GM18519 (cell line): Measurements from ENCODE around the gene DDX10.
"Not testable (repeated sequence)": the region's sequence is repeated elsewhere in the genome, so short reads cannot be mapped to it uniquely, and the experiment has no call there.

Experiments used
- ATAC-seq: cut with Tn5 transposase; IDR thresholded peaks from one replicate; pipeline ENCODE4 v1.9.1; 2021; ENCODE audit warnings: mild to moderate bottlenecking, moderate library complexity; ENCODE audit not compliant: unreplicated experiment, low FRiP score

The DDX10 gene

GRCh38 chr11:108664730-108665525, at the start of gene DDX10:
Gene DDX10, plus strand, starts transcription at chr11:108665069. Its CDS starts 85 bp downstream, at chr11:108665154.
- ATAC-seq, result peak; percentile 76

DNA sequence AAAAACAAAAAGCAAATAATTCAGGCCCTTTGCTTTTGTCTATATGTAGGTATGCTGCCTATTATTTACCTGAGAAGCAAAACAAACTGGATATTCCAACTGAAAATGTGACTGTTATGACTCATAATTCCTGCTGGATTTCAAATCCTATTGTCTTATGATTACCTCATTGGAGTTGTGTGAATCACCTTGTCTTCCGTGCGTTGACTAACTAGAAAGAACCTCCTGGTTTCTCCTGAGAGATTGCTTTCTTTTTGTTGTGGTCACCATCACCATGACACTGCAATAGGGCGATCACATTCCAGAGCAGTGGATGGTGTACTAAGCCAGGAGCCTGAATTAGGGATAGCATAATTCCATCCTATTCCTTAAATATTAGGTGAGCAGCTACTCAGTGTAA, 48.3 kb upstream of the DDX10 start:
- no peak for ATAC-seq

GRCh38 chr11:108617055-108617454, 47.8 kb upstream of the DDX10 start:
- ATAC-seq, result no peak

DNA sequence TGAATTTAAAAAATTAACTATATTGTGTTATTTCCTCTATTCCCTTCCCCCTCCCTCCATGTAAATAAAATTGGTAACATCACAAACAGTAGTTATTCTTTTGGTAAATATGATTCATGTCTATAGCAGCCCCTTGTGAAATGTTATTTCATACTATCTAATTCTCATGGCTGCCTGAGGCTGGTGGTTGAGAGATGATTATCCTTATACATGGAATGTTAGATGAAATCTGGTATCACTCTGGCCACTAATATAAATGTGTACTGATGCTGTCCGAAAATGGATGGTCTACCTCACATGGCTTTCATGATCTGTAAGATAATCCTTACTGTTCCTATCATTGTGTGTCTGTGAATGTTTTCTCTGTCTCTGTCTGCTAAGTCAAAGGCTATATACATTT, 46.3 kb upstream of the DDX10 start:
- no peak for ATAC-seq

- ATAC-seq, result peak; percentile 83
Measured at GRCh38 chr11:108620958-108621772, 43.7 kb upstream of the DDX10 start.

GRCh38 chr11:108622341-108622740, 42.5 kb upstream of the DDX10 start:
- no peak for ATAC-seq

- no peak for ATAC-seq
Measured at GRCh38 chr11:108624196-108624925, 40.5 kb upstream of the DDX10 start.

DNA sequence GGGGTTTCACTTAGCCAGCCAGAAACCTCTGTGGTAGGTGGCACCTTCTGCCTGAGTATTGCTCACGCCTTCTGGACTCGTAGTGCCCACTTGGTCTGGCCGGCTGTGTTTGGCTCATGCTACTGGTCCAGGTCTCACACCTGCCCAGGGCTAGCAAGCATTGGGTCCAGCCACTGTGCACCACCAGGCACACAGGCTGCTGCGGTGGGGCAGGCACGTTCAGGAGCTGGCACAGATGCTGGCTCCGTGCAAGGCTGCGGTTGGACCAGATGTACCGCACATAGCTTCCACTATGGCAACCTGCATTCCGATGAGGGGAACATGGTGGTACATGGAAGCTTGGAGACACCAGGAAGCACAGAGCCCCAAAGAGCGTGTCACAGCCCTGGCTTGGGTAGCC, 36.5 kb upstream of the DDX10 start:
- ATAC-seq, result no peak

DNA sequence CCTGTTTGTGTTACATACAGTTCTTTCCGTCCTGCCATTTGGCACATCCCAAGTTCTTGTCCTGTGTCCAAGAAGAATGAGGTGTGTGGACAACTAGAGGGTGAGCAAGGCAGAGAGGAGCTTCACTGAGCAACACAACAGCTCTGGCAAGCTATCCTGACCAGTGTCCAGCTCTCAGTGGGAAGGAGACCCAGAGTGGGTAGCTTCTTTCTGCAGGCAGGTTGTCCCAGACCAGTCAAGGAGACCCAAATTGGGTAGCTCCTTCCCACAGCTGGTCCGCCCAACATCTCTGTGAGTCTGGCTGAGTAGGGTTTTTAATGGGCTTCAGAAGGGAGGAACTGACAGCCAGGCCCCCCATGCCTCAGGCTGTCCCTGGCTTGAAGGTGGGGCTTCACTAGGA, 36.1 kb upstream of the DDX10 start:
- no peak for ATAC-seq

GRCh38 chr11:108629274-108629673, 35.6 kb upstream of the DDX10 start:
- ATAC-seq, result no peak

GRCh38 chr11:108632041-108632704, 32.7 kb upstream of the DDX10 start:
- ATAC-seq, result no peak

- ATAC-seq, result no peak
Measured at GRCh38 chr11:108635106-108635505, 29.8 kb upstream of the DDX10 start.

DNA sequence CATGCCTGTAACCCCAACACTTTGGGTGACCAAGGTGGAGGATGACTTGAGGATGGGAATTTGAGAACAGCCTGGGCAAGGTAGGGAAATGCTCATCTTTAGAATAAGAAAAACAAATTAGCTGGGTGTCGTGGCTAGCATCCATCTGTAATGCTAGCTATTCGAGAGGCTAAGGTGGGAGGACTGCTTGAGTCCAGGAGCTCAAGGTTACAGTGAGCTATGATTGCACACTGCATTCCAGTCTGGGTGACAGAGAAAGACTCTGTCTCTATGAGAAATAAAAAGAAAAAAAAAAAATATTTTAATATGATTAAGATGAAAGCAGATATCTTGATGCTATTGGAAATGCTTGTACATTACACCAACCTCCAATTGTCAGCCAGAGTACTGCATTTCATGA, 28.6 kb upstream of the DDX10 start:
- no peak for ATAC-seq

- ATAC-seq, result no peak
Measured at GRCh38 chr11:108639146-108639545, 25.7 kb upstream of the DDX10 start.

- not testable (repeated sequence) for ATAC-seq
Measured at GRCh38 chr11:108641752-108642151, 23.1 kb upstream of the DDX10 start.

- ATAC-seq, result no peak
Measured at GRCh38 chr11:108643974-108644373, 20.9 kb upstream of the DDX10 start.

- no peak for ATAC-seq
Measured at GRCh38 chr11:108645970-108646369, 18.9 kb upstream of the DDX10 start.

- no peak for ATAC-seq
Measured at GRCh38 chr11:108647387-108647700, 17.5 kb upstream of the DDX10 start.

GRCh38 chr11:108647701-108648527, 17.0 kb upstream of the DDX10 start:
- ATAC-seq, result peak; percentile 67

DNA sequence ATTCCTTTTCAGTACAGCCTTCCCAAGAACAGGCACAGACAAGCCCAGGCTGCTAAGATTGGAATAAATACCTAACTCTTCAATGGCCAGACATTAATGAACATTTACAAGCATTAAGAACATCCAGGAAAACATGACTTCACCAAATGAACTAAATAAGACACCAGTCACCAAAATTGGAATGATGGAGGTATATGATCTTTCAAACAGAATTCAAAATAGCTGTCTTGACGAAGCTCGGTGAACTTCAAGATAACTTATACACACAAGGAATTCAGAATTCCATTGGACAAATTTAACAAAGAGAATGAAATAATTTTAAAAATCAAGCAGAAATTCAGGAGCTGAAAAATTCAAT, 16.4 kb upstream of the DDX10 start:
- ATAC-seq, result no peak
